SH-SY5Y (cell line): ENCODE results near the gene MEA1.

ENCODE experiments used
- GATA2 ChIP-seq: IDR thresholded peaks from 2 replicates; pipeline ENCODE4 v1.6.1; 2011; ENCODE audit warnings: mild to moderate bottlenecking, low read depth, low read length
- GATA3 ChIP-seq: IDR thresholded peaks from 2 replicates; pipeline ENCODE4 v1.6.1; 2011; ENCODE audit warnings: low read depth, mild to moderate bottlenecking, low read length, moderate library complexity

- TF ChIP-seq GATA2 (no peak), GATA3 (no peak)
These were observed 20.3 kb downstream of the MEA1 start for GRCh38 chr6:42993445-42993844.
